CD4-positive, alpha-beta T cell treated with Interleukin-2 at 100 ng/mL for 4 hours (primary cell): ENCODE results near the gene CRPPA.
"Not testable (repeated sequence)": the region's sequence is repeated elsewhere in the genome, so short reads cannot be mapped to it uniquely, and the experiment has no call there.

ENCODE experiments used
- DNase-seq: peaks from one replicate; pipeline ENCODE4 v3.0.0-alpha.2; 2020; ENCODE audit warnings: low spot score

The CRPPA gene

GRCh38 chr7:16421333-16422102, at the start of gene CRPPA:
Gene CRPPA, minus strand, starts transcription at chr7:16421538. Its CDS starts 216 bp downstream, at chr7:16421322.
- peak; percentile 31 for DNase-seq

- no peak for DNase-seq
These were observed 44.4 kb upstream of the CRPPA start, which contains the start of gene SOSTDC1 for GRCh38 chr7:16465469-16466361. Gene SOSTDC1, minus strand, starts transcription at chr7:16465738. Its CDS starts 70 bp downstream, at chr7:16465668.

- DNase-seq: no peak
These were observed 42.8 kb upstream of the CRPPA start for GRCh38 chr7:16463949-16464715.

GRCh38 chr7:16463520-16463919, 42.2 kb upstream of the CRPPA start:
- DNase-seq: no peak

- DNase-seq: no peak
These were observed 41.1 kb upstream of the CRPPA start for GRCh38 chr7:16462431-16462889.

GRCh38 chr7:16460789-16461493, 39.6 kb upstream of the CRPPA start:
- no peak for DNase-seq

GRCh38 chr7:16456303-16456702, 35.0 kb upstream of the CRPPA start:
- DNase-seq: not testable (repeated sequence)

- no peak for DNase-seq
These were observed 34.3 kb upstream of the CRPPA start for GRCh38 chr7:16455591-16455990.

GRCh38 chr7:16450366-16450765, 29.0 kb upstream of the CRPPA start:
- no peak for DNase-seq

- no peak for DNase-seq
These were observed 26.5 kb upstream of the CRPPA start for GRCh38 chr7:16447876-16448275.

- no peak for DNase-seq
These were observed 25.2 kb upstream of the CRPPA start for GRCh38 chr7:16446508-16446907.

- DNase-seq: not testable (repeated sequence)
These were observed 22.5 kb upstream of the CRPPA start for GRCh38 chr7:16443871-16444270.

GRCh38 chr7:16438988-16439387, 17.6 kb upstream of the CRPPA start:
- DNase-seq: no peak

- no peak for DNase-seq
These were observed 15.0 kb upstream of the CRPPA start for GRCh38 chr7:16436306-16436705.

- DNase-seq: no peak
These were observed 12.3 kb upstream of the CRPPA start for GRCh38 chr7:16433568-16434122.

GRCh38 chr7:16432425-16432731, 11.0 kb upstream of the CRPPA start:
- no peak for DNase-seq

GRCh38 chr7:16431646-16432424, 10.5 kb upstream of the CRPPA start:
- DNase-seq: peak; percentile 36

GRCh38 chr7:16430133-16430532, 8.8 kb upstream of the CRPPA start:
- DNase-seq: no peak

GRCh38 chr7:16428672-16429071, 7.3 kb upstream of the CRPPA start:
- DNase-seq: no peak

GRCh38 chr7:16428182-16428581, 6.8 kb upstream of the CRPPA start:
- DNase-seq: no peak

- DNase-seq: no peak
These were observed 2.4 kb upstream of the CRPPA start for GRCh38 chr7:16423761-16424160.
